Measurements from ENCODE around the gene MCL1. TPM values are rescaled to one million over a fixed set of nuclear protein-coding genes. Genes with fewer than 3 reads are reported as not detected.

The MCL1 gene
- total RNA-seq, 1 experiment from 2014 or later, result 163 TPM

DNA sequence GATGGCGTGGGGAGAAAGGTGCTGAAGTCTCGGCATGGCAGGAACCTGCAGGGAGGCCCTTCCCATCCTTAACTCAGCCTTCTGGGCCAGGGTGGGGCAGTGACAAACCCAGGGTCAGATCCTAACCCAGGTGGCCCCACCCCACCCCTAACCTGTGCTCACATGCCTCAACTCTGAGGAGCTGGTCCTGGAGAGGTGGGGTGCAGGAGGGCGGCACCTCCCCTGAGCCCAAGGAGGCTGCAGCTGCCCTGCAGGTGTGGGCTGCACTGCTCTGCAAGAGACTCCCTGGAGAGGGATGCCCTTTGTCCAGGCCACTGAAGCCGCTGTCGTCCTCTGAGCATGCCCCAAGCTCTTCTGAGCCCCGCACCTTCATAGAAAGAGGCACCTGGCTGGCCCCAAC, 45.4 kb downstream of the MCL1 start:
- intact Hi-C loops (cut with micrococcal nuclease; ENCODE audit: unreplicated experiment), result loop anchor here (5.0 kb wide), 2 partner anchors 72 to 277 kb away; partner anchors contain the start of gene CA14
- POLR2A ChIA-PET (ENCODE audit: low non-redundant PET), result no interaction called here
- H3K36me3 ChIP-seq (ENCODE audit: insufficient read depth, low read length, poor library complexity, severe bottlenecking), result no peaks in the 10 kb centered on the region

DNA sequence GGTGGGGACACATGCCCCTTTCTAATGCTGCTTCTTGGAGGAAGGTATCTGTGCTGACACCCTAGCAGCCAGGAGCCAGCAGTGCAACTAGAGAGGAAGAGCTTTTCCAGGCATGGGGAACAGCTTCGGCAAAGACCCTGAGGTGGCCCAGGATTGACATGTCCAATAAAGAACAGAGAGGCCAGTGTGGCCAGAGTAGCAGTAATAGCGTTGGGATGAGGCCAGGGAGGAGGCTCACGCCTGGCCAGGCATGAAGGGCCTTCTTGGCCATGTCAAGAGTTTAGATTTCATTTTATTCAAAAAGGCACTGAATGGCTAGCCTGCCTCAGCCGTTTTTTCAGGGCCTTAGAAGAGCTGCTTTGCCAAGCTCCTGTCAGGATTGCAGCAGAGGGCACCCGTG, 46.5 kb downstream of the MCL1 start:
- POLR2A ChIA-PET (ENCODE audit: low non-redundant PET), result no interaction called here

More for the DNA sequence above, 45.4 kb downstream of the MCL1 start:
- no peaks in the 10 kb centered on the region for H3K9me3 ChIP-seq (ENCODE audit: low read depth, low read length, poor library complexity, severe bottlenecking)
- no TSS peak for BruUV-seq (replicated peaks)
- TF ChIP-seq EZH2 (IDR thresholded peaks at IDR 0.05; ENCODE audit: borderline replicate concordance, low read depth, low read length, poor library complexity, severe bottlenecking), result no peak
- TF ChIP-seq, protein P1, sequence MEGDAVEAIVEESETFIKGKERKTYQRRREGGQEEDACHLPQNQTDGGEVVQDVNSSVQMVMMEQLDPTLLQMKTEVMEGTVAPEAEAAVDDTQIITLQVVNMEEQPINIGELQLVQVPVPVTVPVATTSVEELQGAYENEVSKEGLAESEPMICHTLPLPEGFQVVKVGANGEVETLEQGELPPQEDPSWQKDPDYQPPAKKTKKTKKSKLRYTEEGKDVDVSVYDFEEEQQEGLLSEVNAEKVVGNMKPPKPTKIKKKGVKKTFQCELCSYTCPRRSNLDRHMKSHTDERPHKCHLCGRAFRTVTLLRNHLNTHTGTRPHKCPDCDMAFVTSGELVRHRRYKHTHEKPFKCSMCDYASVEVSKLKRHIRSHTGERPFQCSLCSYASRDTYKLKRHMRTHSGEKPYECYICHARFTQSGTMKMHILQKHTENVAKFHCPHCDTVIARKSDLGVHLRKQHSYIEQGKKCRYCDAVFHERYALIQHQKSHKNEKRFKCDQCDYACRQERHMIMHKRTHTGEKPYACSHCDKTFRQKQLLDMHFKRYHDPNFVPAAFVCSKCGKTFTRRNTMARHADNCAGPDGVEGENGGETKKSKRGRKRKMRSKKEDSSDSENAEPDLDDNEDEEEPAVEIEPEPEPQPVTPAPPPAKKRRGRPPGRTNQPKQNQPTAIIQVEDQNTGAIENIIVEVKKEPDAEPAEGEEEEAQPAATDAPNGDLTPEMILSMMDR (conservative IDR thresholded peaks at IDR 0.05; ENCODE audit: low read depth, low read length), result no peak
- H3K4me1 ChIP-seq (ENCODE audit: insufficient read depth, low read length, poor library complexity, severe bottlenecking), result no peaks in the 10 kb centered on the region
- H3K27me3 ChIP-seq (replicated peaks; ENCODE audit: insufficient read depth, low read depth, low read length, poor library complexity), result no peaks in the 10 kb centered on the region
- CTCF ChIA-PET, result no interaction called here
- no peak overlapping the region for H3K4me3 ChIP-seq (ENCODE audit: low read depth, low read length, poor library complexity, severe bottlenecking)
- DNase-seq (ENCODE audit: low spot score), result no peak
- H3K27ac ChIP-seq (ENCODE audit: low read depth, low read length, poor library complexity, severe bottlenecking), result no peak overlapping the region

DNA sequence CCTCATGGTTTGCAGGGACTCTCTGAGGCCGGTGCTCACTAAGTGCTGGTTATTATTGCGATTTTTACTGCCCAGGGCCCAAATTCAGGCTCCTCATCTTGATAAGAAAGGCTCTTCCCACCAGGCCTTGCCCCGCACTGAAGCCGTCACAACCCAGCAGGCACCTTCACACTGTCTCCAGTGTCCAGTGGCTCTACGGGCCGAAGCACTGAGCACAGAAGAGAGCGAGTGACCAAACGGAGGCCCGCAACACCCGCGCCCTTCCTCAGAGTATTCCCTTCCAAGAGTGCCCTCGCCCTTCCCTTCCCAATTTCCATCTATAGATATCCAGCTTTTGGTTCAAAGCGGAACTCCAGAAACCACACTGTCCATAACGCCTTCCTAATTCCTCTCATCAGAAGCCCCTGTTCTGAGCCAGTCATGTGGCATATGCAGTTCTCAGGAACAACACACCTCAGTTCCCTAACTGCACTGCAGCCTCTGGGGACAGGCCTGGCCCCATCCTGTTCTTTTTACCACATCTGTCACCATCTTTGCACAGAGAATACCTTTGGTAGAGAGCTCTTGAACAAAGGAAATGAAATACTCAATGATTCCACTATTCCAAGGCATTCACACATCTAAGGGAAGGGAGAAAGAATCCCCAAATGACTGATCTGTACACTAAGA, 48.8 kb downstream of the MCL1 start:
- BruUV-seq (replicated peaks), result no TSS peak
- H3K27me3 ChIP-seq (replicated peaks; ENCODE audit: insufficient read depth, low read depth, low read length, poor library complexity), result no peaks in the 10 kb centered on the region
- ChIA-PET CTCF (no interaction called here), POLR2A (ENCODE audit: low non-redundant PET) (no interaction called here)
- no peaks in the 10 kb centered on the region for H3K9me3 ChIP-seq (ENCODE audit: low read depth, low read length, poor library complexity, severe bottlenecking)
- H3K4me1 ChIP-seq (ENCODE audit: insufficient read depth, low read length, poor library complexity, severe bottlenecking), result no peaks in the 10 kb centered on the region
- no peak for TF ChIP-seq EZH2 (IDR thresholded peaks at IDR 0.05; ENCODE audit: borderline replicate concordance, low read depth, low read length, poor library complexity, severe bottlenecking)
- TF ChIP-seq, protein P1 (conservative IDR thresholded peaks at IDR 0.05; ENCODE audit: low read depth, low read length), result no peak
- no peaks in the 10 kb centered on the region for H3K36me3 ChIP-seq (ENCODE audit: insufficient read depth, low read length, poor library complexity, severe bottlenecking)
- DNase-seq (ENCODE audit: low spot score), result no peak
- H3K4me3 ChIP-seq (ENCODE audit: low read depth, low read length, poor library complexity, severe bottlenecking), result no peak overlapping the region
- intact Hi-C loops (cut with micrococcal nuclease; ENCODE audit: unreplicated experiment), result loop anchor here (5.0 kb wide), 2 partner anchors 68 to 273 kb away; partner anchors contain the start of gene CA14
- no peak overlapping the region for H3K27ac ChIP-seq (ENCODE audit: low read depth, low read length, poor library complexity, severe bottlenecking)

More for the DNA sequence above, 46.5 kb downstream of the MCL1 start:
- H3K4me3 ChIP-seq (ENCODE audit: low read depth, low read length, poor library complexity, severe bottlenecking), result no peak overlapping the region
- H3K27ac ChIP-seq (ENCODE audit: low read depth, low read length, poor library complexity, severe bottlenecking), result no peak overlapping the region
- DNase-seq (ENCODE audit: low spot score), result no peak
- no TSS peak for BruUV-seq (replicated peaks)
- TF ChIP-seq, protein P1 (conservative IDR thresholded peaks at IDR 0.05; ENCODE audit: low read depth, low read length), result 0 out of 2 replicates have a peak, but pooled peaks have one; percentile 5
- TF ChIP-seq EZH2 (IDR thresholded peaks at IDR 0.05; ENCODE audit: borderline replicate concordance, low read depth, low read length, poor library complexity, severe bottlenecking), result no peak
- intact Hi-C loops (cut with micrococcal nuclease; ENCODE audit: unreplicated experiment), result loop anchor here (5.0 kb wide), 2 partner anchors 71 to 276 kb away; partner anchors contain the start of gene CA14
- no peaks in the 10 kb centered on the region for H3K36me3 ChIP-seq (ENCODE audit: insufficient read depth, low read length, poor library complexity, severe bottlenecking)
- H3K4me1 ChIP-seq (ENCODE audit: insufficient read depth, low read length, poor library complexity, severe bottlenecking), result no peaks in the 10 kb centered on the region
- no peaks in the 10 kb centered on the region for H3K9me3 ChIP-seq (ENCODE audit: low read depth, low read length, poor library complexity, severe bottlenecking)
- H3K27me3 ChIP-seq (replicated peaks; ENCODE audit: insufficient read depth, low read depth, low read length, poor library complexity), result no peaks in the 10 kb centered on the region
- CTCF ChIA-PET, result interaction anchor here (0.6 to 1.2 kb wide), 8 partner anchors 12 to 614 kb away, joined by 3 to 7 read pairs (median 5); partner anchors contain the start of gene FALEC

All from A673 (cell line).